SK-N-SH (cell line): Measurements from ENCODE around the gene SLC39A13.

Experiments used
- CTCF ChIP-seq: fragments of 200-600 bp; sonication (generic); IDR thresholded peaks from 2 replicates; pipeline ENCODE4 v1.6.1; 2017; ENCODE audit warnings: antibody characterized with exemption, mild to moderate bottlenecking, moderate library complexity
- ELF1 ChIP-seq: IDR thresholded peaks from 2 replicates; pipeline ENCODE4 v1.4.0; 2012
- EP300 ChIP-seq, 2 experiments: IDR thresholded peaks; 2 replicates each; pipeline versions ENCODE4 v1.4.0 to v1.6.1; 2012; ENCODE audit warnings: borderline replicate concordance in 1 of 2, low read depth in 1 of 2, low read length in 1 of 2
- JUND ChIP-seq: IDR thresholded peaks from 2 replicates; pipeline ENCODE4 v1.4.0; 2012
- MXI1 ChIP-seq: IDR thresholded peaks from 2 replicates; pipeline ENCODE4 v1.6.1; 2012; ENCODE audit warnings: mild to moderate bottlenecking, low read depth, low read length, improper control_type of control experiment
- RAD21 ChIP-seq: IDR thresholded peaks from 2 replicates; pipeline ENCODE4 v1.6.1; 2012; ENCODE audit warnings: mild to moderate bottlenecking, low read length
- REST ChIP-seq: IDR thresholded peaks from 2 replicates; pipeline ENCODE4 v1.6.1; 2012; ENCODE audit warnings: mild to moderate bottlenecking, low read depth, low read length, moderate library complexity
- RXRA ChIP-seq: IDR thresholded peaks from 2 replicates; pipeline ENCODE4 v1.4.0; 2012; ENCODE audit warnings: low read depth, mild to moderate bottlenecking, borderline replicate concordance
- TAF1 ChIP-seq: IDR thresholded peaks from 2 replicates; pipeline ENCODE4 v1.6.1; 2012; ENCODE audit warnings: low read depth, mild to moderate bottlenecking, low read length, moderate library complexity, borderline replicate concordance
- TEAD4 ChIP-seq: IDR thresholded peaks from 2 replicates; pipeline ENCODE4 v1.4.0; 2012; ENCODE audit warnings: mild to moderate bottlenecking, borderline replicate concordance; ENCODE audit not compliant: insufficient read depth
- USF1 ChIP-seq: IDR thresholded peaks from 2 replicates; pipeline ENCODE4 v1.4.0; 2012; ENCODE audit warnings: low read depth, borderline replicate concordance
- TF ChIP-seq, protein P1 (sequence below): IDR thresholded peaks from 2 replicates; pipeline ENCODE4 v1.4.0; 2012; ENCODE audit warnings: low read depth

DNA sequence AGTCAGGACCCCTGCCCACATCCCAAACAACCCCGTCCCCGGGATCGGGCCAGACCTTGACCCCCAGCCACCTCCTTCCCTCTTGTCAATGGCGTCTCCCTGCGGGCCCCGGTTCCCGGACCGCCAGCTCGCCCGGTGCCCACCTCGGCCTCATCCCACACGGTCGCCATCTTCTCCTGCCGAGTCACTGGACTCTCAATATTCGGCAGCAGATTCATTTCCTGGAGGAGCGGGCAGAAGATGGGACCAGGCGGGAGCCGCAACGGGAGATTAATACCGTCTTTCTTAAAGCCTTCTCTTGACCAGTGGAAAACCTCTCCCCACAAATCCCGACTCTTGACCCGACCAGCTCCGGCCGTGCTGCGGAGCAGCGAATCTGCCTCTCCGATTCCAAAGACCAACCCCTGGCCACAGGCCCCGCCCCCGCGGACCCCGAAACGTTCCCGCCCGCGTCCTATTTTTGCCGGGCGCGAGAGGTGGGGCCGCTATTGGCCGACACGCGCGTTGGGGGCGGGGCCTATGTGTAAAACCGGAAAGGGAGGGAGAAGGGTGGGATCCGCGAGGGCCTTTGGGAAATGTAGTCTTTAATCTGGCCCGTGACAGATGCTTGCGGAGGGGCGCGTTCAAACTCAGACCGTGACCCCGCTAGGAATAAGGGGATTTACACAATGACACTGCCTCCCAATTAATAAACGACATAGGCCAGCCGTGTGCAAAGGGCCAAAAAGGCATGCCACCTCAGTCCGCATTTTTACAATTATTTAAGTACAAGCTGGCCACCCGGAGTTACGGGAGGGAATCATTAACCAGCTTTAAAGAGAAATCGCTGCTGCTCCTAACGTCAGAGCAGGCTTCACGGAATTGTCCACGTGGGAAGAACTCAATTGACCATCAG, 17.9 kb downstream of the SLC39A13 start, which contains the start of gene PSMC3:
- TF ChIP-seq CTCF (no peak), TEAD4 (no peak), REST (0 out of 2 replicates have a peak, but pooled peaks have one; percentile 55), JUND (no peak), USF1 (no peak), RAD21 (no peak), TAF1 (peak; percentile 97), RXRA (no peak), EP300 (IDR thresholded peaks at IDR 0.05; ENCODE audit: borderline replicate concordance in 1 of 2, low read depth in 1 of 2, low read length in 1 of 2) (peak; percentile 58 to 95; a peak in 3 of 4 replicates), ELF1 (peak; percentile 47; the same call in 1 of the 2 replicates), MXI1 (peak; percentile 97; the same call in 1 of the 2 replicates)
- TF ChIP-seq, protein P1, sequence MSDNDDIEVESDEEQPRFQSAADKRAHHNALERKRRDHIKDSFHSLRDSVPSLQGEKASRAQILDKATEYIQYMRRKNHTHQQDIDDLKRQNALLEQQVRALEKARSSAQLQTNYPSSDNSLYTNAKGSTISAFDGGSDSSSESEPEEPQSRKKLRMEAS: peak; percentile 95
